HepG2 (cell line): ENCODE measurements around the gene CA9. TPM values are rescaled to one million over a fixed set of nuclear protein-coding genes. Genes with fewer than 3 reads are reported as not detected.

Source experiments
- DPF2 ChIP-seq: sonication (generic); formaldehyde crosslinking; IDR thresholded peaks from 2 replicates; pipeline ENCODE4 v1.4.0; 2020; ENCODE audit warnings: mild to moderate bottlenecking, low read depth, missing genetic modification reagents, borderline replicate concordance
- DR1 ChIP-seq: sonication (generic); formaldehyde crosslinking; IDR thresholded peaks from 2 replicates; pipeline ENCODE4 v1.8.0; 2021; ENCODE audit warnings: mild to moderate bottlenecking, missing genetic modification reagents, inconsistent platforms
- FOXO1 ChIP-seq: sonication (generic); formaldehyde crosslinking; IDR thresholded peaks from 2 replicates; pipeline ENCODE4 v1.4.0; 2020; ENCODE audit warnings: missing genetic modification reagents
- IRX3 ChIP-seq: sonication (generic); formaldehyde crosslinking; IDR thresholded peaks from 2 replicates; pipeline ENCODE4 v1.8.1; 2023; ENCODE audit warnings: mild to moderate bottlenecking, low read depth, missing genetic modification reagents, borderline replicate concordance
- KLF15 ChIP-seq: sonication (generic); formaldehyde crosslinking; IDR thresholded peaks from 2 replicates; pipeline ENCODE4 v1.8.1; 2023; ENCODE audit warnings: borderline replicate concordance, mild to moderate bottlenecking, inconsistent platforms, missing genetic modification reagents, mixed read lengths
- PCBP1 ChIP-seq: fragments of 200-400 bp; formaldehyde crosslinking; IDR thresholded peaks from 2 replicates; pipeline ENCODE4 v1.6.1; 2017; ENCODE audit warnings: mild to moderate bottlenecking, low read depth, low read length, borderline replicate concordance
- RELA ChIP-seq: sonication (generic); formaldehyde crosslinking; IDR thresholded peaks from 2 replicates; pipeline ENCODE4 v1.4.0; 2020; ENCODE audit warnings: missing genetic modification reagents
- RFX3 ChIP-seq: IDR thresholded peaks from 2 replicates; pipeline ENCODE4 v1.6.1; 2016; ENCODE audit warnings: missing biosample characterization, missing genetic modification reagents
- SNAI1 ChIP-seq: sonication (generic); formaldehyde crosslinking; IDR thresholded peaks from 2 replicates; pipeline ENCODE4 v1.5.0; 2020; ENCODE audit warnings: mild to moderate bottlenecking, missing genetic modification reagents, borderline replicate concordance
- SOX6 ChIP-seq, 2 experiments: fragments of 450-650 bp in 1 of 2; sonication (generic) in 1 of 2; formaldehyde crosslinking in 1 of 2; IDR thresholded peaks; 2 replicates each; pipeline versions ENCODE4 v1.4.0 to v1.6.1; 2017 to 2020; ENCODE audit warnings: antibody characterized with exemption in 1 of 2, mild to moderate bottlenecking in 1 of 2, missing genetic modification reagents in 1 of 2
- SP140L ChIP-seq: sonication (generic); formaldehyde crosslinking; IDR thresholded peaks from 2 replicates; pipeline ENCODE4 v1.4.0; 2020; ENCODE audit warnings: missing genetic modification reagents, borderline replicate concordance
- SPEN ChIP-seq: sonication (generic); formaldehyde crosslinking; IDR thresholded peaks from 2 replicates; pipeline ENCODE4 v1.5.1; 2020; ENCODE audit warnings: low read depth, mild to moderate bottlenecking, missing genetic modification reagents
- SRSF9 ChIP-seq: fragments of 200-400 bp; formaldehyde crosslinking; IDR thresholded peaks from 2 replicates; pipeline ENCODE4 v1.6.1; 2018; ENCODE audit warnings: borderline replicate concordance, mild to moderate bottlenecking, low read depth, low read length; ENCODE audit not compliant: insufficient read depth, poor library complexity, severe bottlenecking
- ZNF496 ChIP-seq: sonication (generic); formaldehyde crosslinking; IDR thresholded peaks from 2 replicates; pipeline ENCODE4 v1.8.1; 2023; ENCODE audit warnings: mild to moderate bottlenecking, moderate library complexity, missing genetic modification reagents; ENCODE audit not compliant: insufficient replicate concordance
- ZNF7 ChIP-seq: IDR thresholded peaks from 2 replicates; pipeline ENCODE4 v1.6.1; 2016; ENCODE audit warnings: missing biosample characterization, missing genetic modification reagents
- ZNF766 ChIP-seq: sonication (generic); formaldehyde crosslinking; IDR thresholded peaks from 2 replicates; pipeline ENCODE4 v1.5.0; 2020; ENCODE audit warnings: missing genetic modification reagents, borderline replicate concordance
- ZNF790 ChIP-seq: sonication (generic); formaldehyde crosslinking; IDR thresholded peaks from 2 replicates; pipeline ENCODE4 v1.8.0; 2022; ENCODE audit warnings: missing genetic modification reagents, mild to moderate bottlenecking, borderline replicate concordance
- ZSCAN30 ChIP-seq: sonication (generic); formaldehyde crosslinking; IDR thresholded peaks from 2 replicates; pipeline ENCODE4 v1.5.0; 2020; ENCODE audit warnings: mild to moderate bottlenecking, missing genetic modification reagents
- polyA plus RNA-seq, 8 experiments: library from polyadenylated mRNA; depleted of rRNA in 3 of 8; stranded (reverse) in 7 of 8; unstranded in 1 of 8; fragments of >200 nt; fragmentation: Illumina TruSeq in 4 of 8; extraction: Trizol in 4 of 8; gene quantifications; 2 replicates each; pipeline versions ENCODE4 v1.2.1 to v1.2.3, GENCODE V29; 2011 to 2016; ENCODE audit warnings: low read depth in 4 of 8, missing spikeins in 1 of 8, mixed read lengths in 1 of 8; ENCODE audit not compliant: insufficient read depth in 1 of 8
- total RNA-seq, 5 experiments: library from RNA; depleted of rRNA; stranded (reverse); fragments of >200 nt; fragmentation: Illumina TruSeq; extraction: Trizol; gene quantifications; 2 replicates each; pipeline ENCODE4 v1.2.3, GENCODE V29; 2016; ENCODE audit warnings: low read depth in 1 of 5
- TF ChIP-seq, protein P1 (sequence below): sonication (generic); formaldehyde crosslinking; IDR thresholded peaks from 2 replicates; pipeline ENCODE4 v1.4.0; 2020; ENCODE audit warnings: missing genetic modification reagents, borderline replicate concordance
- TF ChIP-seq, protein P2 (sequence below): sonication (generic); formaldehyde crosslinking; IDR thresholded peaks from 2 replicates; pipeline ENCODE4 v1.4.0; 2020; ENCODE audit warnings: missing genetic modification reagents, borderline replicate concordance
- TF ChIP-seq, protein P3 (sequence below): sonication (generic); formaldehyde crosslinking; IDR thresholded peaks from 2 replicates; pipeline ENCODE4 v1.4.0; 2020; ENCODE audit warnings: missing genetic modification reagents
- TF ChIP-seq, protein P4 (sequence below): sonication (generic); formaldehyde crosslinking; IDR thresholded peaks from 2 replicates; pipeline ENCODE4 v1.5.1; 2020; ENCODE audit warnings: missing genetic modification reagents, mild to moderate bottlenecking, borderline replicate concordance

CA9 gene
- total and polyA plus RNA-seq, 2 of the 13 experiments (the other 11 are each of a cell fraction or from before 2014, with no cell fraction given) = 0.13 to 152 TPM

DNA sequence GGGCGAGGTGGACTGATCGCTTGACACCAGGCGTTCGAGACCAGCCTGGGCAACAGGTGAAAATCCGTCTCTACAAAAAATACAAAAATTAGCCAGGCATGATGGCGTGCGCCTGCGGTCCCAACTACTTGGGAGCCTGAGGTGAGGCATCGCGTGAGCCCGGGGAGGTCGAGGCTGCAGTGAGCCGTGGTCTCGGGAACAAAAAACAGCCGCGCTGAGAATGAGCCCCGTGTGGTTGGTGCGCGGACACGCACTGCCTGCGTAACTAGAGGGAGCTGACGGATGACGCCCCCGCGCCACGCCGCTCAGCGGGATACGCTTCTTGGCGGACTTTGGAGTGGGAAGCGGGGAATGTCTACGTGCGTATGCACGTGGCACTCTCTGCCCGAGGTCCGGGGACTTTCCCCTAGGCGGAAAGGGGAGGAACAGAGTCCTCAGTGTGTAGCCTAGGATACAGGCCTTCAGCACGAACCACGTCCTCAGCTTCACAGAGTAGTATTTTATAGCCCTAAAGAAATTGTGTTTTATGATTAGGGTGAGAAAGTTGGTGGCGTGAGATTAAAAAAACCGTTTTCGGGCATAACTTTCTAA lies 16.1 kb upstream of the CA9 start, which contains the start of gene RMRP (continued):
- TF ChIP-seq ZNF790 (CRISPR knock-in tag) (peak; percentile 97; the same call in 1 of the 2 replicates), SP140L (CRISPR knock-in tag) (peak; percentile 68; the same call in 1 of the 2 replicates), RFX3 (CRISPR knock-in tag) (peak; percentile 53), RELA (peak; percentile 97), SNAI1 (CRISPR knock-in tag) (no peak), SRSF9 (no peak), SOX6 (IDR thresholded peaks at IDR 0.05) (no peak), SOX6 (CRISPR knock-in tag; IDR thresholded peaks at IDR 0.05) (peak; percentile 83), IRX3 (peak; percentile 90; the same call in 1 of the 2 replicates), ZNF496 (CRISPR knock-in tag) (no peak), DR1 (peak; percentile 52; the same call in 1 of the 2 replicates), FOXO1 (CRISPR knock-in tag) (peak; percentile 78; the same call in 1 of the 2 replicates), DPF2 (CRISPR knock-in tag) (peak; percentile 64; the same call in 1 of the 2 replicates), ZNF7 (CRISPR knock-in tag) (no peak), PCBP1 (0 out of 2 replicates have a peak, but pooled peaks have one; percentile 61), SPEN (CRISPR knock-in tag) (peak; percentile 92), ZSCAN30 (CRISPR knock-in tag) (peak; percentile 57; the same call in 1 of the 2 replicates), ZNF766 (CRISPR knock-in tag) (peak; percentile 98), KLF15 (CRISPR knock-in tag) (peak; percentile 81; the same call in 1 of the 2 replicates)
- TF ChIP-seq, protein P1, sequence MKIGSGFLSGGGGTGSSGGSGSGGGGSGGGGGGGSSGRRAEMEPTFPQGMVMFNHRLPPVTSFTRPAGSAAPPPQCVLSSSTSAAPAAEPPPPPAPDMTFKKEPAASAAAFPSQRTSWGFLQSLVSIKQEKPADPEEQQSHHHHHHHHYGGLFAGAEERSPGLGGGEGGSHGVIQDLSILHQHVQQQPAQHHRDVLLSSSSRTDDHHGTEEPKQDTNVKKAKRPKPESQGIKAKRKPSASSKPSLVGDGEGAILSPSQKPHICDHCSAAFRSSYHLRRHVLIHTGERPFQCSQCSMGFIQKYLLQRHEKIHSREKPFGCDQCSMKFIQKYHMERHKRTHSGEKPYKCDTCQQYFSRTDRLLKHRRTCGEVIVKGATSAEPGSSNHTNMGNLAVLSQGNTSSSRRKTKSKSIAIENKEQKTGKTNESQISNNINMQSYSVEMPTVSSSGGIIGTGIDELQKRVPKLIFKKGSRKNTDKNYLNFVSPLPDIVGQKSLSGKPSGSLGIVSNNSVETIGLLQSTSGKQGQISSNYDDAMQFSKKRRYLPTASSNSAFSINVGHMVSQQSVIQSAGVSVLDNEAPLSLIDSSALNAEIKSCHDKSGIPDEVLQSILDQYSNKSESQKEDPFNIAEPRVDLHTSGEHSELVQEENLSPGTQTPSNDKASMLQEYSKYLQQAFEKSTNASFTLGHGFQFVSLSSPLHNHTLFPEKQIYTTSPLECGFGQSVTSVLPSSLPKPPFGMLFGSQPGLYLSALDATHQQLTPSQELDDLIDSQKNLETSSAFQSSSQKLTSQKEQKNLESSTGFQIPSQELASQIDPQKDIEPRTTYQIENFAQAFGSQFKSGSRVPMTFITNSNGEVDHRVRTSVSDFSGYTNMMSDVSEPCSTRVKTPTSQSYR = peak; percentile 68; the same call in 1 of the 2 replicates
- TF ChIP-seq, protein P2, sequence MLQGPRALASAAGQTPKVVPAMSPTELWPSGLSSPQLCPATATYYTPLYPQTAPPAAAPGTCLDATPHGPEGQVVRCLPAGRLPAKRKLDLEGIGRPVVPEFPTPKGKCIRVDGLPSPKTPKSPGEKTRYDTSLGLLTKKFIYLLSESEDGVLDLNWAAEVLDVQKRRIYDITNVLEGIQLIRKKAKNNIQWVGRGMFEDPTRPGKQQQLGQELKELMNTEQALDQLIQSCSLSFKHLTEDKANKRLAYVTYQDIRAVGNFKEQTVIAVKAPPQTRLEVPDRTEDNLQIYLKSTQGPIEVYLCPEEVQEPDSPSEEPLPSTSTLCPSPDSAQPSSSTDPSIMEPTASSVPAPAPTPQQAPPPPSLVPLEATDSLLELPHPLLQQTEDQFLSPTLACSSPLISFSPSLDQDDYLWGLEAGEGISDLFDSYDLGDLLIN (CRISPR knock-in tag) = peak; percentile 99; the same call in 1 of the 2 replicates
- TF ChIP-seq, protein P3, sequence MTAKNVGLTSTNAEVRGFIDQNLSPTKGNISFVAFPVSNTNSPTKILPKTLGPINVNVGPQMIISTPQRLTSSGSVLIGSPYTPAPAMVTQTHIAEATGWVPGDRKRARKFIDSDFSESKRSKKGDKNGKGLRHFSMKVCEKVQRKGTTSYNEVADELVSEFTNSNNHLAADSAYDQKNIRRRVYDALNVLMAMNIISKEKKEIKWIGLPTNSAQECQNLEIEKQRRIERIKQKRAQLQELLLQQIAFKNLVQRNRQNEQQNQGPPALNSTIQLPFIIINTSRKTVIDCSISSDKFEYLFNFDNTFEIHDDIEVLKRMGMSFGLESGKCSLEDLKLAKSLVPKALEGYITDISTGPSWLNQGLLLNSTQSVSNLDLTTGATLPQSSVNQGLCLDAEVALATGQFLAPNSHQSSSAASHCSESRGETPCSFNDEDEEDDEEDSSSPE = peak; percentile 97
- TF ChIP-seq, protein P4, sequence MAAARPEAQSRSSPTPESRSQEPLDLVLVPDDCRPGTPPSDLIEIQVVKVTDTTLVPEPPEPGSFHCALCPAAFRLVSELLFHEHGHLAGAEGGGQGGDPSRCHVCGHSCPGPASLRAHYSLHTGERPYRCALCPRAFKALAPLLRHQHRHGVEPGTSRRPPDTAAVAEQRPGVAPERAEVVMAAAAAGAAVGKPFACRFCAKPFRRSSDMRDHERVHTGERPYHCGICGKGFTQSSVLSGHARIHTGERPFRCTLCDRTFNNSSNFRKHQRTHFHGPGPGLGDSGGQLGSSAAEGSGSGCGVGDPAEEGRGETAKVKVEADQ (CRISPR knock-in tag) = peak; percentile 53; the same call in 1 of the 2 replicates
